Right atrium auricular region (tissue), 2 donors: ENCODE data around the gene CSMD2. TPM values are rescaled to one million over a fixed set of nuclear protein-coding genes. Genes with fewer than 3 reads are reported as not detected.
A peak's percentile ranks its signal among the peaks of the same experiment; 100 is the strongest.

Experiments
- DNase-seq: peaks from one replicate; pipeline ENCODE4 v3.0.0-alpha.2; 2019; ENCODE audit warnings: low spot score
- H3K27ac ChIP-seq, 2 donors: fragments of 200-600 bp; sonication (generic); 1 replicate in 1 of 2; 2 replicates in 1 of 2; pipeline ENCODE4 v1.5.1; 2016 to 2019
- H3K27me3 ChIP-seq, 2 donors: fragments of 200-600 bp; sonication (generic); one replicate each; pipeline versions ENCODE4 v1.5.1 to v1.6.0; 2017 to 2019
- H3K36me3 ChIP-seq: fragments of 200-600 bp; sonication (generic); one replicate; pipeline ENCODE4 v1.5.1; 2016
- H3K4me1 ChIP-seq, 2 donors: fragments of 200-600 bp; sonication (generic); one replicate each; pipeline versions ENCODE4 v1.5.1 to v1.6.0; 2017 to 2019
- H3K4me3 ChIP-seq, 2 donors: fragments of 200-600 bp; sonication (generic); 1 replicate in 1 of 2; 2 replicates in 1 of 2; pipeline ENCODE4 v1.5.1; 2017 to 2019; ENCODE audit warnings: mild to moderate bottlenecking in 1 of 2, moderate library complexity in 1 of 2
- H3K9me3 ChIP-seq, 2 donors: fragments of 200-600 bp; sonication (generic); one replicate each; pipeline ENCODE4 v1.5.1; 2019
- CTCF ChIP-seq, 2 donors: fragments of 200-600 bp; sonication (generic); IDR thresholded peaks; one replicate each; pipeline ENCODE4 v1.5.1; 2019; ENCODE audit warnings: antibody characterized with exemption in 2 of 2
- total RNA-seq, 2 donors: library from RNA; depleted of rRNA; stranded (reverse); fragments of >200 nt; gene quantifications; one replicate each; pipeline ENCODE4 v1.1.0, GENCODE V29; 2016

The CSMD2 gene
- total RNA-seq, 2 donors from 2014 or later = 0.39 to 0.44 TPM

- no peaks in the 10 kb centered on the region for H3K9me3 ChIP-seq
- H3K36me3 ChIP-seq = no peaks in the 10 kb centered on the region
- no peak overlapping the region for H3K27ac ChIP-seq
- no peak for TF ChIP-seq CTCF (IDR thresholded peaks at IDR 0.05)
- H3K4me1 ChIP-seq = no peaks in the 10 kb centered on the region
- DNase-seq = no peak
- H3K4me3 ChIP-seq = no peak overlapping the region
- no peaks in the 10 kb centered on the region for H3K27me3 ChIP-seq
These were observed 578.2 kb downstream of the CSMD2 start for GRCh38 chr1:33586795-33587194.

- Histone ChIP-seq H3K9me3 (no peaks in the 10 kb centered on the region), H3K27ac (no peak overlapping the region), H3K4me1 (no peaks in the 10 kb centered on the region), H3K27me3 (no peaks in the 10 kb centered on the region), H3K36me3 (no peaks in the 10 kb centered on the region), H3K4me3 (no peak overlapping the region)
- DNase-seq = no peak
- TF ChIP-seq CTCF (IDR thresholded peaks at IDR 0.05) = no peak
These were observed 578.9 kb downstream of the CSMD2 start for GRCh38 chr1:33586106-33586505.

- Histone ChIP-seq H3K27me3 (no peaks in the 10 kb centered on the region), H3K4me3 (no peak overlapping the region), H3K36me3 (no peaks in the 10 kb centered on the region), H3K9me3 (no peaks in the 10 kb centered on the region), H3K27ac (no peak overlapping the region), H3K4me1 (peaks cover 0 to 5% of the 10 kb centered on the region in 2 donors)
- no peak for DNase-seq
- TF ChIP-seq CTCF (IDR thresholded peaks at IDR 0.05) = no peak
These were observed 581.5 kb downstream of the CSMD2 start for GRCh38 chr1:33583567-33583966.

- Histone ChIP-seq H3K27ac (peak overlapping the region; percentile 8), H3K4me1 (peaks cover 0 to 50% of the 10 kb centered on the region in 2 donors)
These were observed 586.2 kb downstream of the CSMD2 start for GRCh38 chr1:33578557-33579448.

GRCh38 chr1:33577663-33578062, 587.4 kb downstream of the CSMD2 start:
- H3K9me3 ChIP-seq = no peaks in the 10 kb centered on the region
- no peak for DNase-seq
- no peak overlapping the region for H3K4me3 ChIP-seq
- H3K36me3 ChIP-seq = no peaks in the 10 kb centered on the region
- no peaks in the 10 kb centered on the region for H3K27me3 ChIP-seq
- H3K27ac ChIP-seq = no peak overlapping the region
- peaks cover 0 to 50% of the 10 kb centered on the region in 2 donors for H3K4me1 ChIP-seq
- TF ChIP-seq CTCF (IDR thresholded peaks at IDR 0.05) = no peak

More at GRCh38 chr1:33578557-33579448, 586.2 kb downstream of the CSMD2 start:
- no peaks in the 10 kb centered on the region for H3K36me3 ChIP-seq
- DNase-seq = no peak
- no peak for TF ChIP-seq CTCF (IDR thresholded peaks at IDR 0.05)
- H3K9me3 ChIP-seq = no peaks in the 10 kb centered on the region
- H3K4me3 ChIP-seq = no peak overlapping the region
- H3K27me3 ChIP-seq = no peaks in the 10 kb centered on the region
